Endodermal cell (in vitro differentiated cells): ENCODE results near the gene TLE3. TPM values are rescaled to one million over a fixed set of nuclear protein-coding genes. Genes with fewer than 3 reads are reported as not detected.

Source experiments
- DNase-seq: peaks from one replicate; pipeline ENCODE4 v3.0.0-alpha.2; 2017
- H3K27ac ChIP-seq: 2 replicates; pipeline ENCODE4 v1.5.1; 2013; ENCODE audit warnings: mild to moderate bottlenecking, low read depth, low read length, moderate library complexity
- H3K27me3 ChIP-seq: 2 replicates; pipeline ENCODE4 v1.6.1; 2013; ENCODE audit warnings: mild to moderate bottlenecking, low read length, moderate library complexity; ENCODE audit not compliant: insufficient read depth, control insufficient read depth, poor library complexity, severe bottlenecking
- H3K36me3 ChIP-seq: 2 replicates; pipeline ENCODE4 v1.7.0; 2013; ENCODE audit warnings: mild to moderate bottlenecking, low read length, moderate library complexity; ENCODE audit not compliant: control insufficient read depth, insufficient read depth
- H3K4me1 ChIP-seq: one replicate; pipeline ENCODE4 v1.7.0; 2013; ENCODE audit warnings: low read length; ENCODE audit not compliant: control insufficient read depth, insufficient read depth
- H3K4me3 ChIP-seq: 2 replicates; pipeline ENCODE4 v1.5.1; 2013; ENCODE audit warnings: mild to moderate bottlenecking, low read length, moderate library complexity
- H3K9ac ChIP-seq: 2 replicates; pipeline ENCODE4 v1.6.1; 2013; ENCODE audit warnings: mild to moderate bottlenecking, low read length, moderate library complexity; ENCODE audit not compliant: poor library complexity, severe bottlenecking; ENCODE audit errors: extremely low read depth
- H3K9me3 ChIP-seq: 2 replicates; pipeline ENCODE4 v1.6.1; 2013; ENCODE audit warnings: mild to moderate bottlenecking, low read length, moderate library complexity; ENCODE audit not compliant: control insufficient read depth
- H3K27ac Mint-ChIP-seq: 2 replicates; pipeline ENCODE4 v1.8.0; 2020; ENCODE audit warnings: mixed read lengths
- H3K27me3 Mint-ChIP-seq: 2 replicates; pipeline ENCODE4 v1.8.0; 2021; ENCODE audit warnings: mild to moderate bottlenecking, mixed read lengths; ENCODE audit not compliant: insufficient read depth
- H3K36me3 Mint-ChIP-seq: 2 replicates; pipeline ENCODE4 v1.8.0; 2020; ENCODE audit warnings: low read depth, mixed read lengths
- H3K4me1 Mint-ChIP-seq: 2 replicates; pipeline ENCODE4 v1.8.0; 2020; ENCODE audit warnings: mixed read lengths
- H3K4me3 Mint-ChIP-seq: 2 replicates; pipeline ENCODE4 v1.8.0; 2020; ENCODE audit warnings: mild to moderate bottlenecking, moderate library complexity, mixed read lengths
- H3K9me3 Mint-ChIP-seq: 2 replicates; pipeline ENCODE4 v1.8.0; 2020; ENCODE audit warnings: mild to moderate bottlenecking, mixed read lengths
- WGBS, 2 experiments: methylation state at CpG; one replicate each; pipeline versions ENCODE4 v1.1.5 to v1.1.7; 2013; ENCODE audit warnings: missing lambda C conversion rate in 2 of 2, mixed read lengths in 1 of 2; ENCODE audit not compliant: insufficient coverage in 1 of 2, insufficient read length in 1 of 2; 5-methylcytosine and 5-hydroxymethylcytosine counted together
- total RNA-seq, 2 donors: library from RNA; stranded (reverse); fragmentation: NEBNext Ultra II Directional in 1 of 2; extraction: Animal tissue kit (Norgen Biotek cat#: 25700) in 1 of 2; gene quantifications; 2 replicates in 1 of 2; 3 replicates in 1 of 2; pipeline ENCODE4 v1.2.1, GENCODE V29; 2021
- TF ChIP-seq, protein P1 (sequence below): fragments of 200-600 bp; sonication (generic); conservative IDR thresholded peaks from 2 replicates; pipeline ENCODE4 v1.5.0; 2021; ENCODE audit warnings: antibody characterized with exemption, mild to moderate bottlenecking

Gene TLE3
- total RNA-seq, 2 donors from 2014 or later, result 66.5 to 81.1 TPM

GRCh38 chr15:70047386-70048197 lies 50.1 kb downstream of the TLE3 start:
- Histone ChIP-seq H3K4me1 (no peaks in the 10 kb centered on the region), H3K4me3 (no peak overlapping the region), H3K27me3 (no peaks in the 10 kb centered on the region), H3K9ac (no peak overlapping the region), H3K36me3 (peaks cover 41% of the 10 kb centered on the region), H3K27ac (no peak overlapping the region), H3K9me3 (no peaks in the 10 kb centered on the region)
- TF ChIP-seq, protein P1, sequence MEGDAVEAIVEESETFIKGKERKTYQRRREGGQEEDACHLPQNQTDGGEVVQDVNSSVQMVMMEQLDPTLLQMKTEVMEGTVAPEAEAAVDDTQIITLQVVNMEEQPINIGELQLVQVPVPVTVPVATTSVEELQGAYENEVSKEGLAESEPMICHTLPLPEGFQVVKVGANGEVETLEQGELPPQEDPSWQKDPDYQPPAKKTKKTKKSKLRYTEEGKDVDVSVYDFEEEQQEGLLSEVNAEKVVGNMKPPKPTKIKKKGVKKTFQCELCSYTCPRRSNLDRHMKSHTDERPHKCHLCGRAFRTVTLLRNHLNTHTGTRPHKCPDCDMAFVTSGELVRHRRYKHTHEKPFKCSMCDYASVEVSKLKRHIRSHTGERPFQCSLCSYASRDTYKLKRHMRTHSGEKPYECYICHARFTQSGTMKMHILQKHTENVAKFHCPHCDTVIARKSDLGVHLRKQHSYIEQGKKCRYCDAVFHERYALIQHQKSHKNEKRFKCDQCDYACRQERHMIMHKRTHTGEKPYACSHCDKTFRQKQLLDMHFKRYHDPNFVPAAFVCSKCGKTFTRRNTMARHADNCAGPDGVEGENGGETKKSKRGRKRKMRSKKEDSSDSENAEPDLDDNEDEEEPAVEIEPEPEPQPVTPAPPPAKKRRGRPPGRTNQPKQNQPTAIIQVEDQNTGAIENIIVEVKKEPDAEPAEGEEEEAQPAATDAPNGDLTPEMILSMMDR, result no peak
- no peak overlapping the region for H3K27ac Mint-ChIP-seq
- 91 to 94% methylated on average over 12 to 17 of the region's 17 CpGs for WGBS, 2 experiments
- H3K27me3 Mint-ChIP-seq, result no peaks in the 10 kb centered on the region
- DNase-seq, result no peak
- peaks cover 6% of the 10 kb centered on the region for H3K4me1 Mint-ChIP-seq
- peaks cover 37% of the 10 kb centered on the region for H3K36me3 Mint-ChIP-seq
- H3K9me3 Mint-ChIP-seq, result no peaks in the 10 kb centered on the region
- H3K4me3 Mint-ChIP-seq, result no peak overlapping the region

DNA sequence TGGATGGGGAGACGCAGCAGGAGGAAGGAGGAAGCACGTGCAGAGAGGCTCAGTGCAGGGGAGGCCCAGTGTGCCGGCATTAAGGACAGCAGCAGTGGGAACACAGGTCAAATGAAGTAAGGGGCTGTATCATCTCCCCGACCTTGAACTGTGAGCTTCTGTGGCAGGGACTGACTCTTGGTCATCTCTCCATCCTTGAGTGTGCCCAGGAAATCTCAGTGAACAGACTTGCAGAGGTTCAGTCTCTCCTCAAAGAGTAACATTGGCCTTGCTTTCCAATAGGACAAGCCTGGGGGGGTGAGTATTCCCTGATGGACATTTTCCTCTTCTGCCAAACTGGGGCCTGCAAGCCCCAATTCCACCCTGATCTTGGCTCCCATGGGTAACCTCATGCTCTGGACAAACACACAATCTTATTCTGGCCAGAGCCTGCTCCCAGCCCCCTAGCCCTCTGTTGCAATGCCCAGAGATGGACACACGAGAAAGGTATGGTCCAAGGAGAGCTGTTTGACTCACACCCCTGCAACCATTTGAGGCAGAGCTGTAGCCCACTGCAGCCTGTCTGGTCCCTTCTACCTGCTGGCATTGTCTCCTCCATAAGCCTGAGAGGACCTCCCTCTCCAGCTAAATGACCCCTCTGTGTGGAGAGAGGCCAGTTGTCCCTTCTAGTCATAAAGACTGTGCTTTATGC lies 50.9 kb downstream of the TLE3 start:
- Histone ChIP-seq H3K9ac (no peak overlapping the region), H3K27ac (no peak overlapping the region), H3K9me3 (no peaks in the 10 kb centered on the region), H3K4me3 (no peak overlapping the region), H3K27me3 (no peaks in the 10 kb centered on the region), H3K36me3 (peaks cover 35% of the 10 kb centered on the region), H3K4me1 (no peaks in the 10 kb centered on the region)
- H3K4me1 Mint-ChIP-seq, result peaks cover 6% of the 10 kb centered on the region
- no peak for DNase-seq
- no peak overlapping the region for H3K4me3 Mint-ChIP-seq
- 86 to 93% methylated on average over 5 of the region's 5 CpGs for WGBS, 2 experiments
- H3K9me3 Mint-ChIP-seq, result no peaks in the 10 kb centered on the region
- TF ChIP-seq, protein P1, result no peak
- H3K27me3 Mint-ChIP-seq, result no peaks in the 10 kb centered on the region
- H3K36me3 Mint-ChIP-seq, result peaks cover 31% of the 10 kb centered on the region
- H3K27ac Mint-ChIP-seq, result no peak overlapping the region

GRCh38 chr15:70045045-70045444 lies 52.7 kb downstream of the TLE3 start:
- H3K4me3 Mint-ChIP-seq, result no peak overlapping the region
- Histone ChIP-seq H3K27ac (no peak overlapping the region), H3K4me3 (no peak overlapping the region), H3K4me1 (no peaks in the 10 kb centered on the region), H3K27me3 (no peaks in the 10 kb centered on the region), H3K36me3 (peaks cover 18% of the 10 kb centered on the region), H3K9me3 (no peaks in the 10 kb centered on the region), H3K9ac (no peak overlapping the region)
- peaks cover 6% of the 10 kb centered on the region for H3K4me1 Mint-ChIP-seq
- peaks cover 14% of the 10 kb centered on the region for H3K36me3 Mint-ChIP-seq
- TF ChIP-seq, protein P1, result no peak
- H3K27ac Mint-ChIP-seq, result no peak overlapping the region
- no peak for DNase-seq
- no peaks in the 10 kb centered on the region for H3K27me3 Mint-ChIP-seq
- H3K9me3 Mint-ChIP-seq, result no peaks in the 10 kb centered on the region
